Hematopoietic multipotent progenitor cell treated with erythropoietin and hydrocortisone succinate and interleukin-3 and kit ligand, for 8 days (in vitro differentiated cells): ENCODE results near the gene P4HA2.
A peak's percentile ranks its signal among the peaks of the same experiment; 100 is the strongest.
"Not testable (repeated sequence)": the region's sequence is repeated elsewhere in the genome, so short reads cannot be mapped to it uniquely, and the experiment has no call there.

ENCODE experiments used
- DNase-seq: peaks from one replicate; pipeline ENCODE4 v3.0.0-alpha.2; 2015

Gene P4HA2

GRCh38 chr5:132193165-132193694, 34.4 kb downstream of the P4HA2 start:
- DNase-seq, result no peak

- peak; percentile 86 for DNase-seq
These were observed 37.4 kb downstream of the P4HA2 start for GRCh38 chr5:132190161-132190817.

- DNase-seq, result peak; percentile 8
These were observed 43.1 kb downstream of the P4HA2 start for GRCh38 chr5:132184588-132184987.

- DNase-seq, result no peak
These were observed 43.9 kb downstream of the P4HA2 start for GRCh38 chr5:132183723-132184122.

- no peak for DNase-seq
These were observed 45.2 kb downstream of the P4HA2 start for GRCh38 chr5:132182359-132183040.

- peak; percentile 16 for DNase-seq
These were observed 46.5 kb downstream of the P4HA2 start for GRCh38 chr5:132181011-132181629.

- peak; percentile 76 for DNase-seq
These were observed 47.4 kb downstream of the P4HA2 start for GRCh38 chr5:132180134-132180745.

- DNase-seq, result no peak
These were observed 48.2 kb downstream of the P4HA2 start for GRCh38 chr5:132179405-132179804.

- DNase-seq, result peak; percentile 83
These were observed 49.9 kb downstream of the P4HA2 start for GRCh38 chr5:132177691-132178149.

- peak; percentile 68 for DNase-seq
These were observed 50.7 kb downstream of the P4HA2 start for GRCh38 chr5:132176987-132177386.

- DNase-seq, result peak; percentile 19
These were observed 51.1 kb downstream of the P4HA2 start for GRCh38 chr5:132176521-132176945.

- DNase-seq, result no peak
These were observed 64.7 kb downstream of the P4HA2 start for GRCh38 chr5:132162945-132163344.

- not testable (repeated sequence) for DNase-seq
These were observed 65.9 kb downstream of the P4HA2 start for GRCh38 chr5:132161574-132162326.

- DNase-seq, result no peak
These were observed 71.2 kb downstream of the P4HA2 start for GRCh38 chr5:132156413-132156812.

GRCh38 chr5:132150565-132150964, 77.1 kb downstream of the P4HA2 start:
- no peak for DNase-seq

GRCh38 chr5:132147663-132148062, 80.0 kb downstream of the P4HA2 start:
- peak; percentile 80 for DNase-seq

- not testable (repeated sequence) for DNase-seq
These were observed 82.3 kb downstream of the P4HA2 start for GRCh38 chr5:132145326-132145725.

GRCh38 chr5:132143148-132143547, 84.5 kb downstream of the P4HA2 start:
- DNase-seq, result no peak

GRCh38 chr5:132142459-132142858, 85.2 kb downstream of the P4HA2 start:
- DNase-seq, result no peak
